ENCODE data around the gene RNASEH2B. TPM values are rescaled to one million over a fixed set of nuclear protein-coding genes. Genes with fewer than 3 reads are reported as not detected.

The RNASEH2B gene
- polyA plus RNA-seq, 1 donor from 2014 or later, result 25.2 TPM

GRCh38 chr13:50914848-50915247, 5.3 kb downstream of the RNASEH2B start:
- no peak overlapping the region for H3K4me2 ChIP-seq (ENCODE audit: low read length)
- no peak overlapping the region for H3K4me3 ChIP-seq (ENCODE audit: low read length)
- H3K79me2 ChIP-seq (replicated peaks; ENCODE audit: insufficient read depth, low read length), result no peaks in the 10 kb centered on the region

GRCh38 chr13:50915565-50915964, 6.0 kb downstream of the RNASEH2B start:
- Histone ChIP-seq H3K4me2 (ENCODE audit: low read length) (no peak overlapping the region), H4K20me1 (ENCODE audit: insufficient read depth) (no peaks in the 10 kb centered on the region), H3K9me3 (ENCODE audit: low read length) (no peaks in the 10 kb centered on the region), H3K79me2 (replicated peaks; ENCODE audit: insufficient read depth, low read length) (no peaks in the 10 kb centered on the region), H3K4me3 (ENCODE audit: low read length) (no peak overlapping the region), H2AFZ (ENCODE audit: low read depth, low read length) (no peak overlapping the region), H3K27me3 (ENCODE audit: insufficient read depth, low read depth, low read length) (no peaks in the 10 kb centered on the region), H3K27ac (ENCODE audit: low read length) (no peak overlapping the region), H3K9me2 (ENCODE audit: insufficient read depth, low read length) (no peaks in the 10 kb centered on the region), H3K36me3 (ENCODE audit: insufficient read depth, low read length) (no peaks in the 10 kb centered on the region), H3K9ac (ENCODE audit: low read length) (no peak overlapping the region), H3F3A (ENCODE audit: insufficient read depth, low read length, poor library complexity, severe bottlenecking) (no peaks in the 10 kb centered on the region)
- TF ChIP-seq EP300 (conservative IDR thresholded peaks at IDR 0.05; ENCODE audit: poor library complexity, severe bottlenecking) (no peak), MXI1 (conservative IDR thresholded peaks at IDR 0.05; ENCODE audit: poor library complexity, severe bottlenecking) (no peak), SMC3 (conservative IDR thresholded peaks at IDR 0.05; ENCODE audit: poor library complexity) (no peak), TAF1 (IDR thresholded peaks at IDR 0.05; ENCODE audit: low read depth) (no peak), EZH2 (IDR thresholded peaks at IDR 0.05; ENCODE audit: borderline replicate concordance, insufficient read depth, low read length, poor library complexity, severe bottlenecking) (no peak), POLR2AphosphoS5 (IDR thresholded peaks at IDR 0.05) (no peak)

More at GRCh38 chr13:50914848-50915247, 5.3 kb downstream of the RNASEH2B start:
- H3F3A ChIP-seq (ENCODE audit: insufficient read depth, low read length, poor library complexity, severe bottlenecking), result no peaks in the 10 kb centered on the region
- H2AFZ ChIP-seq (ENCODE audit: low read depth, low read length), result no peak overlapping the region
- no peaks in the 10 kb centered on the region for H3K9me3 ChIP-seq (ENCODE audit: low read length)
- no peak overlapping the region for H3K9ac ChIP-seq (ENCODE audit: low read length)
- no peaks in the 10 kb centered on the region for H3K36me3 ChIP-seq (ENCODE audit: insufficient read depth, low read length)
- no peak overlapping the region for H3K27ac ChIP-seq (ENCODE audit: low read length)
- H3K9me2 ChIP-seq (ENCODE audit: insufficient read depth, low read length), result no peaks in the 10 kb centered on the region
- peaks cover under 1% of the 10 kb centered on the region for H3K27me3 ChIP-seq (ENCODE audit: insufficient read depth, low read depth, low read length)
- no peak for TF ChIP-seq EP300 (conservative IDR thresholded peaks at IDR 0.05; ENCODE audit: poor library complexity, severe bottlenecking)
- TF ChIP-seq TAF1 (IDR thresholded peaks at IDR 0.05; ENCODE audit: low read depth), result no peak
- no peak for TF ChIP-seq MXI1 (conservative IDR thresholded peaks at IDR 0.05; ENCODE audit: poor library complexity, severe bottlenecking)
- no peak for TF ChIP-seq EZH2 (IDR thresholded peaks at IDR 0.05; ENCODE audit: borderline replicate concordance, insufficient read depth, low read length, poor library complexity, severe bottlenecking)
- TF ChIP-seq SMC3 (conservative IDR thresholded peaks at IDR 0.05; ENCODE audit: poor library complexity), result no peak
- TF ChIP-seq RAD21 (conservative IDR thresholded peaks at IDR 0.05), result no peak
- no peak for TF ChIP-seq CTCF (IDR thresholded peaks at IDR 0.05; ENCODE audit: poor library complexity, severe bottlenecking)
- TF ChIP-seq POLR2AphosphoS5 (IDR thresholded peaks at IDR 0.05), result no peak
- H4K20me1 ChIP-seq (ENCODE audit: insufficient read depth), result no peaks in the 10 kb centered on the region

- Histone ChIP-seq H3K36me3 (ENCODE audit: insufficient read depth, low read length) (no peaks in the 10 kb centered on the region), H3K79me2 (replicated peaks; ENCODE audit: insufficient read depth, low read length) (no peaks in the 10 kb centered on the region), H3K9ac (ENCODE audit: low read length) (no peak overlapping the region), H2AFZ (ENCODE audit: low read depth, low read length) (no peak overlapping the region), H3K27me3 (ENCODE audit: insufficient read depth, low read depth, low read length) (no peaks in the 10 kb centered on the region), H4K20me1 (ENCODE audit: insufficient read depth) (no peaks in the 10 kb centered on the region), H3K27ac (ENCODE audit: low read length) (no peak overlapping the region), H3K9me3 (ENCODE audit: low read length) (no peaks in the 10 kb centered on the region), H3K4me3 (ENCODE audit: low read length) (no peak overlapping the region), H3K4me2 (ENCODE audit: low read length) (no peak overlapping the region), H3K9me2 (ENCODE audit: insufficient read depth, low read length) (no peaks in the 10 kb centered on the region), H3F3A (ENCODE audit: insufficient read depth, low read length, poor library complexity, severe bottlenecking) (no peaks in the 10 kb centered on the region)
- TF ChIP-seq TAF1 (IDR thresholded peaks at IDR 0.05; ENCODE audit: low read depth) (no peak), POLR2AphosphoS5 (IDR thresholded peaks at IDR 0.05) (no peak), SMC3 (conservative IDR thresholded peaks at IDR 0.05; ENCODE audit: poor library complexity) (no peak), EZH2 (IDR thresholded peaks at IDR 0.05; ENCODE audit: borderline replicate concordance, insufficient read depth, low read length, poor library complexity, severe bottlenecking) (no peak), REST (IDR thresholded peaks at IDR 0.05; ENCODE audit: borderline replicate concordance) (no peak), RAD21 (conservative IDR thresholded peaks at IDR 0.05) (no peak), CTCF (IDR thresholded peaks at IDR 0.05; ENCODE audit: poor library complexity, severe bottlenecking) (no peak)
Measured at GRCh38 chr13:50916701-50917184, 7.2 kb downstream of the RNASEH2B start.

All from neural cell (in vitro differentiated cells).